HCT116 (cell line): ENCODE measurements around the gene UBQLN1. TPM values are rescaled to one million over a fixed set of nuclear protein-coding genes. Genes with fewer than 3 reads are reported as not detected.

Experiments used
- ATAC-seq: fragments of 200-7000 bp; cut with Tn5 transposase; 2 replicates; pipeline ENCODE4 v1.9.1; 2020; ENCODE audit warnings: mild to moderate bottlenecking, moderate library complexity
- BruUV-seq: library from RNA; stranded (reverse); fragments of 400-500 nt; replicated peaks from 2 replicates; lab custom pipeline; 2021; lab: Mats Ljungman, UMichigan
- CTCF ChIA-PET: fragments of 300-600 bp; sonication (Branson Sonifier 250); formaldehyde crosslinking; loops from one replicate; lab custom pipeline; 2021; ENCODE audit warnings: antibody characterized with exemption; lab: Charles Lee
- POLR2A ChIA-PET: fragments of 300-600, 350-600 bp; sonication (Branson Sonifier 250); formaldehyde crosslinking; loops from one replicate; lab custom pipeline; 2021; ENCODE audit warnings: antibody characterized with exemption; lab: Charles Lee
- RAD21 ChIA-PET, 2 experiments: fragments of 300-600 bp; sonication (Branson Sonifier 250); formaldehyde crosslinking; loops; one replicate each; lab custom pipeline; 2023; ENCODE audit warnings: low total read pairs in 2 of 2; ENCODE audit not compliant: uncharacterized antibody in 2 of 2, unreplicated experiment in 2 of 2, low non-redundant PET in 1 of 2; lab: Charles Lee
- DNase-seq: peaks from one replicate; pipeline ENCODE4 v3.0.0-alpha.2; 2010; ENCODE audit warnings: low read depth, low spot score
- H2AFZ ChIP-seq: fragments of 200-600 bp; shearing (Covaris generic), sonication (generic); 2 replicates; pipeline ENCODE4 v1.6.1; 2017; ENCODE audit warnings: low read depth, mixed run types, mixed read lengths, antibody characterized with exemption, low read length; ENCODE audit not compliant: poor library complexity, severe bottlenecking
- H3K27ac ChIP-seq: 2 replicates; pipeline ENCODE4 v1.5.1; 2012; ENCODE audit warnings: low read depth, low read length
- H3K27me3 ChIP-seq: fragments of 200-600 bp; sonication (generic); 2 replicates; pipeline ENCODE4 v1.6.1; 2016; ENCODE audit warnings: mixed run types, low read length, mixed read lengths; ENCODE audit not compliant: insufficient read depth
- H3K36me3 ChIP-seq, 2 experiments: fragments of 200-500 bp in 1 of 2; fragments of 200-600 bp in 1 of 2; sonication (Bioruptor generic) in 1 of 2; sonication (generic) in 1 of 2; 2 replicates each; pipeline versions ENCODE4 v1.5.1 to v1.6.1; 2014 to 2016; ENCODE audit warnings: low read length in 2 of 2, inconsistent platforms in 1 of 2, mixed read lengths in 1 of 2, mixed run types in 1 of 2; ENCODE audit not compliant: insufficient read depth in 2 of 2, control insufficient read depth in 1 of 2
- H3K4me1 ChIP-seq, 2 experiments: fragments of 200-600 bp in 1 of 2; sonication (generic) in 1 of 2; 2 replicates each; pipeline versions ENCODE4 v1.5.1 to v1.6.1; 2012 to 2017; ENCODE audit warnings: low read length in 2 of 2, inconsistent platforms in 1 of 2, mild to moderate bottlenecking in 1 of 2, mixed read lengths in 1 of 2, mixed run types in 1 of 2, moderate library complexity in 1 of 2; ENCODE audit not compliant: insufficient read depth in 2 of 2, control insufficient read depth in 1 of 2
- H3K4me2 ChIP-seq: fragments of 200-600 bp; sonication (generic); 2 replicates; pipeline ENCODE4 v1.6.1; 2017; ENCODE audit warnings: mixed run types, low read length, mixed read lengths
- H3K4me3 ChIP-seq, 2 experiments: fragments of 200-600 bp in 1 of 2; sonication (generic) in 1 of 2; replicated peaks in 1 of 2; 2 replicates each; pipeline ENCODE4 v1.5.1; 2011 to 2016; ENCODE audit warnings: low read length in 2 of 2, control low read depth in 1 of 2, low read depth in 1 of 2, mild to moderate bottlenecking in 1 of 2, mixed read lengths in 1 of 2, mixed run types in 1 of 2
- H3K79me2 ChIP-seq: fragments of 200-600 bp; sonication (generic); 2 replicates; pipeline ENCODE4 v1.6.1; 2017; ENCODE audit warnings: mild to moderate bottlenecking, mixed run types, low read length, moderate library complexity, mixed read lengths; ENCODE audit not compliant: insufficient read depth
- H3K9ac ChIP-seq: fragments of 200-600 bp; sonication (generic); 2 replicates; pipeline ENCODE4 v1.6.1; 2016; ENCODE audit warnings: low read length, mixed read lengths
- H3K9me2 ChIP-seq: fragments of 200-600 bp; sonication (generic), shearing (Covaris generic); 2 replicates; pipeline ENCODE4 v1.6.1; 2017; ENCODE audit warnings: mixed run types, mild to moderate bottlenecking, moderate library complexity; ENCODE audit not compliant: insufficient read depth
- H3K9me3 ChIP-seq, 2 experiments: fragments of 200-500 bp in 1 of 2; fragments of 200-600 bp in 1 of 2; sonication (Bioruptor generic) in 1 of 2; sonication (generic) in 1 of 2; 2 replicates each; pipeline ENCODE4 v1.6.1; 2014 to 2017; ENCODE audit warnings: low read length in 2 of 2, mixed read lengths in 2 of 2, inconsistent platforms in 1 of 2, low read depth in 1 of 2, mild to moderate bottlenecking in 1 of 2, mixed run types in 1 of 2, moderate library complexity in 1 of 2; ENCODE audit not compliant: control insufficient read depth in 1 of 2, insufficient read depth in 1 of 2
- H4K20me1 ChIP-seq: fragments of 200-600 bp; sonication (generic), shearing (Covaris generic); 2 replicates; pipeline ENCODE4 v1.6.1; 2017; ENCODE audit warnings: mixed run types, mild to moderate bottlenecking, moderate library complexity; ENCODE audit not compliant: insufficient read depth
- CBX3 ChIP-seq: IDR thresholded peaks from 2 replicates; pipeline ENCODE4 v1.6.1; 2012; ENCODE audit warnings: low read depth
- CEBPB ChIP-seq: IDR thresholded peaks from 2 replicates; pipeline ENCODE4 v1.6.1; 2012; ENCODE audit warnings: low read depth
- EZH2phosphoT487 ChIP-seq: fragments of 200-600 bp; IDR thresholded peaks from 2 replicates; pipeline ENCODE4 v1.6.1; 2018; ENCODE audit warnings: antibody characterized with exemption, borderline replicate concordance
- POLR2A ChIP-seq: IDR thresholded peaks from 2 replicates; pipeline ENCODE4 v1.7.0; 2011; ENCODE audit warnings: borderline replicate concordance; ENCODE audit not compliant: insufficient read depth, insufficient read length; ENCODE audit errors: extremely low read depth
- POLR2AphosphoS5 ChIP-seq: IDR thresholded peaks from 2 replicates; pipeline ENCODE4 v1.6.1; 2011; ENCODE audit warnings: mild to moderate bottlenecking, low read depth, low read length, moderate library complexity
- TCF7L2 ChIP-seq: IDR thresholded peaks from 2 replicates; pipeline ENCODE4 v1.7.0; 2011; ENCODE audit warnings: borderline replicate concordance, inconsistent platforms; ENCODE audit not compliant: insufficient read depth, insufficient read length; ENCODE audit errors: extremely low read depth
- ZNF274 ChIP-seq: fragments of 200-500 bp; sonication (Bioruptor generic); IDR thresholded peaks from 2 replicates; pipeline ENCODE4 v1.6.1; 2014; ENCODE audit warnings: mild to moderate bottlenecking, low read depth, low read length, inconsistent platforms
- intact Hi-C: fragments of 100-400 bp; cut with micrococcal nuclease; formaldehyde crosslinking; loops from 2 replicates; pipeline ENCODE4 v1.10.0; 2022
- total RNA-seq: library from RNA; stranded (reverse); gene quantifications from one replicate; pipeline ENCODE4 v1.2.1, GENCODE V29; 2021; ENCODE audit not compliant: unreplicated experiment
- TF ChIP-seq, protein P1 (sequence below): IDR thresholded peaks from 2 replicates; pipeline ENCODE4 v1.6.1; 2012
- TF ChIP-seq, protein P2 (sequence below), 3 experiments: fragments of 200-600 bp in 1 of 3; sonication (generic) in 1 of 3; IDR thresholded peaks in 2 of 3; conservative IDR thresholded peaks in 1 of 3; 2 replicates each; pipeline ENCODE4 v1.5.1; 2012 to 2017; ENCODE audit warnings: low read depth in 2 of 3, low read length in 2 of 3, antibody characterized with exemption in 1 of 3, borderline replicate concordance in 1 of 3, control low read depth in 1 of 3, mild to moderate bottlenecking in 1 of 3, mixed read lengths in 1 of 3, mixed run types in 1 of 3, moderate library complexity in 1 of 3; ENCODE audit not compliant: insufficient read depth in 1 of 3

UBQLN1 gene
- total RNA-seq, 1 experiment from 2014 or later: 128 TPM

DNA sequence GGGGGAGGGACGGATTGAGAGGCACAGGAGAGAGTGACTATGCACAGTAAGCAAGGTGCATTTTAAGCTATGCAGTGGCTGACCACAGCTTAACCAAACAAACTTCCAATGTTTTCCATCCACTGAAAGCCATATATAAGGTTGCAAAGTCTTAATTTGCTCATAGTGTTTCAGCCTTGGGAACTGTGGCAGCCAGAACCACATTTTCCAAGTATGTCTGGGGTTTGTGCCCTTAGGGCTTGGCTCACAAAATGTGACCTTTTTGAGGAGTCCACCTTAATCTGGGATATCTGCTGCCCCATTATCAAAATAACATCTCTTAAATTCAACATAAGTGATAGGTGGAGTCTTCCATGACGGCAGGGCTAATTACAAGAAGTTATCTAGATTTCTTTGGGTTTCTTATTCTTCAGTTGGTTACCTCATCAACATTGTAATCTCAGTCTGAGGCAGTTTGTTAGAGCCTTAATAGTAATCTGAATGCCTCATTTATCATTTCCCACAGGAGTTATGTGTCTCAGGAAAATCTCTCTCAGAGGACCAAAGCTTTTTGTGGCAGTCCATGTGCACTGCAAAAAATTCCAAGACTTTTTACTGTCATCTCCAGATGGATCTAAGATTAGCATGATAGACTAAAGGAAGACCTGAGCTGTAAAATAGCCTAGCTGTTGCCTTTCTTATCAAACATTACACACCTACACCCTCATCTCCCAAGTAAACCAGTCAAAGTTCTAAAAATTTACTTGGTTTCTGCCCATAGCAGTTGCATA is 15.2 kb upstream of the UBQLN1 start:
- ATAC-seq (no peak), DNase-seq (no peak)
- no peaks in the 10 kb centered on the region for H3K36me3 ChIP-seq
- no peaks in the 10 kb centered on the region for H3K9me3 ChIP-seq
- no peak overlapping the region for H2AFZ ChIP-seq
- H3K79me2 ChIP-seq: no peaks in the 10 kb centered on the region
- ChIA-PET CTCF (no interaction called here), RAD21 (no interaction called here), POLR2A (no interaction called here)
- intact Hi-C loops: no loop called here
- no peak overlapping the region for H3K9ac ChIP-seq
- H3K9me2 ChIP-seq: no peaks in the 10 kb centered on the region
- H3K27me3 ChIP-seq: no peaks in the 10 kb centered on the region
- H4K20me1 ChIP-seq: no peaks in the 10 kb centered on the region
- BruUV-seq: no TSS peak
- no peak overlapping the region for H3K27ac ChIP-seq
- H3K4me1 ChIP-seq: no peaks in the 10 kb centered on the region
- H3K4me3 ChIP-seq: no peak overlapping the region
- no peak overlapping the region for H3K4me2 ChIP-seq
- TF ChIP-seq CBX3 (no peak), ZNF274 (no peak), CEBPB (no peak), POLR2AphosphoS5 (no peak), TCF7L2 (no peak), EZH2phosphoT487 (no peak), POLR2A (no peak)
- TF ChIP-seq, protein P1, sequence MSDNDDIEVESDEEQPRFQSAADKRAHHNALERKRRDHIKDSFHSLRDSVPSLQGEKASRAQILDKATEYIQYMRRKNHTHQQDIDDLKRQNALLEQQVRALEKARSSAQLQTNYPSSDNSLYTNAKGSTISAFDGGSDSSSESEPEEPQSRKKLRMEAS: no peak
- TF ChIP-seq, protein P2, sequence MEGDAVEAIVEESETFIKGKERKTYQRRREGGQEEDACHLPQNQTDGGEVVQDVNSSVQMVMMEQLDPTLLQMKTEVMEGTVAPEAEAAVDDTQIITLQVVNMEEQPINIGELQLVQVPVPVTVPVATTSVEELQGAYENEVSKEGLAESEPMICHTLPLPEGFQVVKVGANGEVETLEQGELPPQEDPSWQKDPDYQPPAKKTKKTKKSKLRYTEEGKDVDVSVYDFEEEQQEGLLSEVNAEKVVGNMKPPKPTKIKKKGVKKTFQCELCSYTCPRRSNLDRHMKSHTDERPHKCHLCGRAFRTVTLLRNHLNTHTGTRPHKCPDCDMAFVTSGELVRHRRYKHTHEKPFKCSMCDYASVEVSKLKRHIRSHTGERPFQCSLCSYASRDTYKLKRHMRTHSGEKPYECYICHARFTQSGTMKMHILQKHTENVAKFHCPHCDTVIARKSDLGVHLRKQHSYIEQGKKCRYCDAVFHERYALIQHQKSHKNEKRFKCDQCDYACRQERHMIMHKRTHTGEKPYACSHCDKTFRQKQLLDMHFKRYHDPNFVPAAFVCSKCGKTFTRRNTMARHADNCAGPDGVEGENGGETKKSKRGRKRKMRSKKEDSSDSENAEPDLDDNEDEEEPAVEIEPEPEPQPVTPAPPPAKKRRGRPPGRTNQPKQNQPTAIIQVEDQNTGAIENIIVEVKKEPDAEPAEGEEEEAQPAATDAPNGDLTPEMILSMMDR (IDR thresholded peaks at IDR 0.05 in 2 of 3, conservative IDR thresholded peaks at IDR 0.05 in 1 of 3; ENCODE audit: borderline replicate concordance in 1 of 3, insufficient read depth in 1 of 3, low read depth in 2 of 3, low read length in 2 of 3): no peak
